NOMO-1 treated with DMSO at 0.1 percent for 48 hours (cell line): ENCODE results near the gene SSBP2.

Source experiments
- DNase-seq: peaks from one replicate; lab custom pipeline; 2025; ENCODE audit not compliant: unreplicated experiment; lab: John Stamatoyannopoulos, UW

The SSBP2 gene

DNA sequence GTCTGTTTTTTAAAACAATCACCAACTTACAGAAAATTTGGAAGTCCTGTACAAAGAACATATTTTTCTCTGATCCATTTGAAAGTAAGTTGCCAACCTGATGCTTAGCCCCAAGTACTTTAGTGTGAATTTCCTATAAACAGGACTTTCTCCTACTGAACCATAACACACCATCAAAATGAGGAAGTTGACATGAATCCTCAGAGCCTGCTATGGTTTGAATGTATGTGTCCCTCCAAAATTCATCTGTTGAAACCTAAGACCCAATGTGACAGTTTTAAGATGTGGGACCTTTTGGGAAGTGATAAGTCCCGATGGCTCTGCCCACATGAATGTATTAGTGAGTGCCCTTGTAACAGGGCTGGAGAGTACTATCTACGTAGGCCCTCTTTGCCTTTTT is 350.5 kb downstream of the SSBP2 start:
- peak; percentile 17 for DNase-seq

GRCh38 chr5:81398741-81399140 is 352.2 kb downstream of the SSBP2 start:
- no peak for DNase-seq

DNA sequence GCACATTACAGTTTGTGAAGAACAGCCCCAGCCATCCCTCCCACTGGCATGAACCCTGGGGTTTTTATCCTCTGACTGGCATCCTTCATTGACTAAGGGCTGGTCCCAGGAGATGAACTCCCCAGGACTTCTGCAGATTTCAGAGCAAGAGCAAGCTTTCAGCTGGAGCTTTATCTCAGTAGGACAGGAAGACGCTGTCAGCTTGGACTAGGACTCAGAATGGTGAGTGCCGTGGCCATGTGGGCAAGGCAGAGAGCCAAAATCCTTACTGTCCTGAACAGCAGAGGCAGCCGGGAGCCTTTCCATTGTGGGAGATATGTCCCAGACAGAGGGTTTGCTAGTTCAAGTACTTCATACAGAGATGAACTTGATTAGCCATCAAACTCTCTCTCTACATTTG is 353.7 kb downstream of the SSBP2 start:
- DNase-seq: no peak

- no peak for DNase-seq
These were observed 355.6 kb downstream of the SSBP2 start for GRCh38 chr5:81395262-81395661.

- no peak for DNase-seq
These were observed 356.8 kb downstream of the SSBP2 start, which contains the start of gene ACOT12 for GRCh38 chr5:81393783-81394718. ACOT12 (minus strand) TSS chr5:81394134; CDS start chr5:81394114, 20 bp downstream.

- no peak for DNase-seq
These were observed 357.5 kb downstream of the SSBP2 start for GRCh38 chr5:81393430-81393782.

GRCh38 chr5:81389025-81389424 is 361.9 kb downstream of the SSBP2 start:
- DNase-seq: no peak

- no peak for DNase-seq
These were observed 362.7 kb downstream of the SSBP2 start for GRCh38 chr5:81388169-81388568.

DNA sequence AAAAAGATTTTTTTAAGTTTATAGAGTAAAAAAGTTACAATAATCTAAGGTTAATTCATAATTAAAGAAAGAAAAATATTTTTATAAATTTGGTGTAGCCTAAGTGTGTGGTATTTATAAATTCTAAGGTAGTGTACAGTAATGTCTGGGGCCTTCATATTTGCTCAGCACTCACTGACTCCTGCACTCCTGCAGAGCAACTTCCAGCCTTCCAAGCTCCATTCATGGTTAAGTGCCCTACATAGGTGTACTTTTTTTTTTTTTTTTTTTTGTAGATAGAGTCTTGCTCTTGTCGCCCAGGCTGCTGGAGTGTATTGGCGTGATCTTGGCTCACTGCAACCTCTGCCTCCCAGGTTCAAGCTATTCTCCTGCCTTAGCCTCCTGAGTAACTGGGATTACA is 367.0 kb downstream of the SSBP2 start:
- no peak for DNase-seq

DNA sequence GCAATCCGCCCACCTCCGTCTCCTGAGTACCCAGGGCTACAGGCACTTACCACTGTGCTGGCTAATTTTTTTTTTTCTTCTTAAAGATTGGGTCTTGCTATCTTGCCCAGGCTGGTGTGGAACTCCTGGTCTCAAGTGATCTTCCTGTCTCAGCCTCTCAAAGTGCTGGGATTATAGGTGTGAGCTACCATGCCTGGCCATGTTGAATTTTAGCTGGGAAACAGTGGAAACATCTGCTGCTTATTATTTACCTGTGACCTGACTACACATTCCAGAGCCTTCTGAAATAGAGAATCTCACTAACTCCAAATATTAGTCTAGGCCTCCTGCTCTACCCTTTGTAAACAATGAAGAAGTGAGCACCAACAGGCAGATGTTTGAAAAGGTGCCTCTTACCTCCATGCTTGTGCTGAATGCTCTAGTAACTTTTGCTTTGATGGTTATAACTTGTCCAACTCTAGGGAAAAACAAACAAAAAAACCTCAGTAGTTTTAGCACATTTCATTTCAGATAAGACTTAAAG is 379.5 kb downstream of the SSBP2 start:
- DNase-seq: no peak

DNA sequence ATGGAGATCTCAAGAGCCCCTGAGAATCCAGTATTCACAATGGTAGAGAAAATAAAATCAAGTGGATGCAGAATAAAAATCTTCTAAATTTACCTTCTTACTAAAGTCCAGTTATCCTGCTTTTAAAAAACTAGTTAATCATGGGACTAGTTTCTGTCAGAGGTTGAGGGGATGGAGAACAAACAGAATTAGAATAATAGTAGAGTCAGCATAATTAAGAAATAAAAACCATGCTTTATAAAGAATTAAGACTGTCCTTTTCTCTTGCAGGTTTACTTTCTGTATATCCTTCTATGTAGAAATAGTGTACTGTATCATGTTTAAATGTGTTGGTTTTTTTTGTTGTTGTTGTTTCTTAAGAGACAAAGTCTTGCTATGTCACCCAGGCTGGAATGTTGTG is 380.0 kb downstream of the SSBP2 start:
- no peak for DNase-seq

GRCh38 chr5:81365541-81365940 is 385.4 kb downstream of the SSBP2 start:
- no peak for DNase-seq

DNA sequence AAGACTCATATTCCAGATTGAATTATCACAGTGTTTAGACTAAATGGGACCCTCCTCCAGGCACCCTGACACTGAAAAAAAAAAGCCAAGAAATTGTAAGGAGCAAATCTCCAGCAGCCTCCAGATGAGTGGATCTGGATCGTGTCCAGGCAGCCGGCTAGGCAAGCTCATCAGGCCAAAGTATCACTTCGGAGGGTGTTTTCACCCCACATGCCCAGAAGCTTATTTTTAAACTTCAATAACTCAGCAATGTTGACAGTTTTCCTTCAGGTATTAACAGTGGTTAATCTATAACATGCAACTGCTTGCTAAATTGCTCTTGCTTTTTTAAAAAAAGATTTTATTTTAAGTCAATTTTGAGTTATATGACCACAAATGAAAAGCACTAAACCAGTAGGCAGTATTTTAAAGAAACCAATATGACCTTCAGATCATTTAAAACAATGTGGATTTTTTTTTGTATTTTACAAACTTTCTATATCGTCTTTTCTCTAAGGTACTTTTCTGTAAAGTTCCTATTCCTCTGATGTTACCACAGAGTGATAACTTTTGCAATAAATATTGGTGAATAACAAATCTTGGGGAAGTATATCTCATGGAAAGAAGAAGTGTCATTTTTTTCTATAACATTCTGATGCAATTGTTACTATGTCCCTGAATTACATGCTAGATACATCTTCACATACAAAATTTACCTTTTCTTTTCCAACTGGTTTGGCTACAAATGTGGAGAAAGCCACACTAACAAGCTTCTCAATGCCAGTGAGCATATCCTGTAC is 387.6 kb downstream of the SSBP2 start:
- DNase-seq: peak; percentile 67
